ENCODE results near the gene TESK2.
A peak's percentile ranks its signal among the peaks of the same experiment; 100 is the strongest.
"Not testable (repeated sequence)": the region's sequence is repeated elsewhere in the genome, so short reads cannot be mapped to it uniquely, and the experiment has no call there.

TESK2 gene

DNA sequence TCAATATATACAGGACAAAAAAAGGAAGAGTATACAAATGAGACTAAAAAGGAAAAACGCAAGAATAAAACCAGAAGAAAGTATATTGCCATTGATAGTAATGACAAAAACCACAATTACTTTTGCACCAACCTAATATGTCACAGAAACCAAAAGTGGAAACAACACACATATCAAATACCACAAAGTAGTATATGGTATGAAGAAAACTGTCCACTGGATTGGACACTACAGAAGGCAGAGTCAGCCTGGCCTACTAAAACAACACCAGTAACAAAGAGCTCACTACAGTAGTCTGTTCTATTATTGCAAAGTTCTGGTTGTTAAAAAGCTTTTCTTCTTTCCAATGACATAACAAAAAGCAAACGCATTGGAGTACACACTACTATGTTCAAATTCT lies 17.7 kb downstream of the TESK2 start:
- no peak for DNase-seq (ENCODE audit: low read depth)

- DNase-seq (ENCODE audit: low read depth) = no peak
These were observed 20.6 kb downstream of the TESK2 start for GRCh38 chr1:45470306-45470798.

DNA sequence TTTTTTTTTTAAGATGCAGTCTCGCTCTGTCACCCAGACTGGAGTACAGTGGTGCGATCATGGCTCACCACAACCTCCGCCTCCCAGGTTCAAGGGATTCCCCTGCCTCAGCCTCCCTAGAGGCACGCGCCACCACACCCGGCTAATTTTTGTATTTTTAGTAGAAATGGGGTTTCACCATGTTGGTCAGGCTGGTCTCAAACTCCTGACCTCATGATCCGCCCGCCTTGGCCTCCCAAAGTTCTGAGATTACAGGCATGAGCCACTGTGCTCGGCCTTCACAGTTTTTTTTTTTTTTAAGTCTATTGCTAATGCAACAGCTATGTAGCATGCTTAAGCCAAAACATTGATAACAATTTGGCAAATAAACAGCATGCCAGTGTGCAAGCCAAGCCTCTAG lies 23.6 kb downstream of the TESK2 start:
- DNase-seq (ENCODE audit: low read depth) = not testable (repeated sequence)

GRCh38 chr1:45465277-45465676 lies 25.7 kb downstream of the TESK2 start:
- DNase-seq (ENCODE audit: low read depth) = no peak

- no peak for DNase-seq (ENCODE audit: low read depth)
These were observed 32.1 kb downstream of the TESK2 start for GRCh38 chr1:45458894-45459293.

DNA sequence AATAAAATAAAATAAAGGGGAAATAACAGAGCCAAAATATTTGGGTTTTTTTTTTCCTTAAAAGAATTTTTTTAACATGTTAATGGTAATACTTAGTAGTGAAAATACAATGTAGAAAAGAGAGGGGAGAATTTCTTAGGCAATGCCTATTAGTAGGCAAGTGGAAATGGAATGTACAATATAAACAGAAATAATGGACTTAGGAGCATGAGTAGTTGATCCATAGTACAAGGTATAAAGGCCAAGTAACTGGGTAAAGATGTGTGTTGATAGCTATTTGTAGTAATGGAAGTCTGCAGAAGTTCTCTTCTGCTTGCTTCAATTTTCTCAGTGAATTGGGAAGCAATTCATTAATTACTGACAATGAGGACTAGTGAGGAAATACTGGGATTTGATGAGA lies 34.4 kb downstream of the TESK2 start:
- no peak for DNase-seq (ENCODE audit: low read depth)

DNA sequence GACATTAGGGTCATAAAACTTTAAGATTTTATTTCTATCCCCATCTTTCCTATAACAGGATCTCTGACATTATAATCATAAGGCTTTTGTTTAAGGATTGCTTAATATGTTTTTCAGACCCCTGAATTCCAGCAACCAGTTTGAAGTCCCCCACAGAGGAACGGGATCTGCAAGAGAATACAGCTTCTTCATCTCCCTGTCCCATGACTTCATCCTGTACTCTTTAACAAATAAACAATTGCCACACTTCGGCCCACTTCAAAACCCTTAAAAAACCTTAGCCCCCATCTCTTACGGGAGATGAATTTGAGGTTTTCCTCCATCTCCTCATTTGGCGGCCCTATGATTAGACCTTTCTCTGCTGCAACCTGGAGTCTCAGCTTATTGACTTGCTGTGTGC lies 35.8 kb downstream of the TESK2 start:
- DNase-seq (ENCODE audit: low read depth) = no peak

GRCh38 chr1:45454464-45454863 lies 36.5 kb downstream of the TESK2 start:
- no peak for DNase-seq (ENCODE audit: low read depth)

- no peak for DNase-seq (ENCODE audit: low read depth)
These were observed 38.5 kb downstream of the TESK2 start for GRCh38 chr1:45452503-45452902.

GRCh38 chr1:45448357-45448756 lies 42.6 kb downstream of the TESK2 start:
- DNase-seq (ENCODE audit: low read depth) = no peak

GRCh38 chr1:45446950-45447672 lies 43.9 kb downstream of the TESK2 start:
- DNase-seq (ENCODE audit: low read depth) = no peak

GRCh38 chr1:45446530-45446929 lies 44.4 kb downstream of the TESK2 start:
- no peak for DNase-seq (ENCODE audit: low read depth)

DNA sequence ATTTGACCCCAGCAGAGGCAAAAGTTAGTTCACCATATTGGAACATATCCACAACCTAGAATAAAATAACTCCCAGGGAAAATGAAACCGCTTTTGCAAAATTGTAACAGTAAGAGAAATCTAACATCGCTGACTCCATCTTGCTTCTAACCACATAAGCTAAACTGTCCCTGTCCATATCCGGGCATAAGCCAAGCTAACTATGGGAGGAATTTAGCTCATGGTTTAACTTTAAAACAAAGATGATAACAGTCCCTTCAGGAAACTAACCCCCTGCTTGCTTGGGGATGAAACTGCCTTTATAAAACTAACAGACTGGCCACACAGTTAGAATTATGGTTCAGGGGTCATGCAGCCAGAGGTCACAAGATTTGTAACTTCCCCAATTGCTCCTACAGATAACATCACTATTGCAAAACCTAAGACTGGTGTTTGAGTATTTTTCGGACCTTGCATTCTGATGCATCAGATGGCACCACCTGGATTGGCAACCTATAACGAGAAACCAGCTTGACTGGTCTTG lies 46.3 kb downstream of the TESK2 start:
- DNase-seq (ENCODE audit: low read depth) = peak; percentile 5

DNA sequence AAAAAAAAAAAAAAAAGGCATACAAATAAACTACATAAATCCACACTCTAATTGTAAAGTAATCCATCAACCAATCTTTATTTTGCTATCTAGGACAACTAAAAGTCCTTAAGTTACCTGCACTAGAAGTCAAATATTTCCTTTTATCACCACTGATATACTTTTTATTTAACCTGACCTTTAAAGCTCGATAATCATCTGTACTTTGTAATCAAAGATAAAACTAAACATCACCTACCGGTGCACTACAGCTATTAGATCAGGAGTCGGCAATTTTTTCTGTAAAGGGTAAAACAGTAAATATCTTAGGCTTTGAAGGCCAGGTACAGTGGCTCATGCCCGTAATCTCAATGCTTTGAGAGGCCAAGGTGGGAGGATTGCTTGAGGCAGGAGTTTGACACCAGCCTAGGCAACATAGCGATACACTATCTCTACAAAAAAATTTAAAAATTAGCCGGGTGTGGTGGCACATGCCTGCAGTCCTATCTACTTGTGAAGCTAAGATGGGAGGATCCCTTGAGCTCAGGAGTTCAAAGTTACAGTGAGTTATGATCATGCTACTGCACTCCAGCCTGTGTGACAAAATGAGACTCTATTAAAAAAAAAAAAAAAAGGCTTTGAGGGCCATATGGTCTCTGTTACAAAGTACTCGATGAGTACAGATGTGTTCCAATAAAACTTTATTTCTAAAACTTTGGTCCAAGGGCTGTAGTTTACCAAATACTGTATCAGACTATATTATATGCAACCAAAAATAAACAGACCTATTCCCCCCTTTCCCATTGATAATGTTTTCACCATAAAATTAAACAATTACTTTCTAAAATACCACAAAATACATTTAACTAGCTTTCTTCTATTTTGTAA lies 47.1 kb downstream of the TESK2 start:
- no peak for DNase-seq (ENCODE audit: low read depth)

DNA sequence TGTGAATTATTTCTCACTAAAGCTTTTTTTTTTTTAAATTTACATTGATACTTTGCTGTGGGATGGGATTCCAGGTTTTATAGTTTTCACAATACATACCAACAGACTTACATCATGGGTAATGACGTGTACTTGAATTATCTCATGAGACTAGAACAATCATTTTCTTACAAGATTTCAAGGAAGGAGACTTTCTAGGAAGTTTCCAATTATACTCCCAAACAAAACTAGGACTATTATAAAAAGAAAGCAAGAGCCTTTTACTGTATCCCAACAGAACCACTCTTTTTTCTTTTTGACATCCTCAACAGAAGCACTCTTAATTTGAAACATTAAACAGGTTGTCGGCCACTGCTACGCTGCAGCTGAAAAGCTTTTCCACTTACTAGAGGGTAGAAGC lies 48.7 kb downstream of the TESK2 start:
- DNase-seq (ENCODE audit: low read depth) = peak; percentile 86

DNA sequence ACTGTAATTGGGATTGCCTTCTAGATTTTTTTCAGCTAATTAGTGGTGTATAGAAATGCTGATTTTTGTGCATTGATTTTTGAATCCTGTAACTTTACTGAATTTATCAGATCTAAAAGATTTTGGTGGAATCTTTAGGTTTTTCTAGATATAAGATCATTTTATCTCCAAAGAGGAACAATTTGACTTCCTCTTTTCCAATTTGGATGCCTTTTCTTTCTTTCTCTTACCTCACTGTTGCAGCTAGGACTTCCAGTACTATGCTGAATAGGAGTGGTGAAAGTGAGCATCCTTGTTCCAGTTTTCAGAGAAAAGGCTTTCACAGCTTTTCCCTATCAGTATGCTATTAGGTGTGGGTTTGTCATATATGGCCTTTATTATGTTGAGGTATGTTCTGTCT lies 53.6 kb downstream of the TESK2 start:
- DNase-seq (ENCODE audit: low read depth) = no peak

- no peak for DNase-seq (ENCODE audit: low read depth)
These were observed 60.5 kb downstream of the TESK2 start for GRCh38 chr1:45430490-45430889.

GRCh38 chr1:45429561-45430159 lies 61.3 kb downstream of the TESK2 start:
- DNase-seq (ENCODE audit: low read depth) = no peak

DNA sequence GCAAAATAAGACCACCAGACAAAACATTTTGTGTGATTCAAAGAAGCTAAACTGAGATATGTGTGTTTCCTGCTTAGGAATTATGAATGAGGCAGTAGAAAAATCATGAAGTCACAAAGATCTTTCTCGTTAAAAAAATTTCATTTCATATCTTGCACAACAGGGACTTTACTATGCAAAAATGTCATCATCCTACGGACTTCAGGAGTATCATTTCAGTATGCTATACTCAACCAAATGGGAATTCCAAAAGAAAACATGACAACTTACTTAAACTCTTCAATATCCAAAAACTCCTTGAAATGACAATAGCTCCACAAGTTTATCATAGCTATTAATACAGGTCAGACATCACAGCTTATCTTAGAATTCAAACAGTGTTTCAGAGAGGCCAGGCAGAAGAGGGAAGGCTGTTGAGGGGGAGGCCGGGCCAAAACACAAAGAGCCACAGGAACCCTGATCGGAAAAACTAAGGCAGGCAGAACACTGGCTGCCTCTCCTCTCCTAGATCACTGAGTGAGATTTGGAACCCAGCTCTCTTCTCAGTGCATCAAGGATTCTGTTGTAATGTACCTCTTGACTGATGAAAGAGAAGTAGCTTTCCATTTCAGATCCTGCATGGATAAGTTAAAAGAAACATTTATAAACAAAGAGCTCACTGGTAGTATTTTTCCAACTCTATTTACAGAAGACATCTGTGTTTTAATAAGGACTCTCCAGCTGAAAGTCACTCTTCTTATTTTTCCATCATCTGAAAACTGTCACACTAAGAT lies 66.9 kb downstream of the TESK2 start:
- no peak for DNase-seq (ENCODE audit: low read depth)

- no peak for DNase-seq (ENCODE audit: low read depth)
These were observed 69.0 kb downstream of the TESK2 start for GRCh38 chr1:45421935-45422334.

DNA sequence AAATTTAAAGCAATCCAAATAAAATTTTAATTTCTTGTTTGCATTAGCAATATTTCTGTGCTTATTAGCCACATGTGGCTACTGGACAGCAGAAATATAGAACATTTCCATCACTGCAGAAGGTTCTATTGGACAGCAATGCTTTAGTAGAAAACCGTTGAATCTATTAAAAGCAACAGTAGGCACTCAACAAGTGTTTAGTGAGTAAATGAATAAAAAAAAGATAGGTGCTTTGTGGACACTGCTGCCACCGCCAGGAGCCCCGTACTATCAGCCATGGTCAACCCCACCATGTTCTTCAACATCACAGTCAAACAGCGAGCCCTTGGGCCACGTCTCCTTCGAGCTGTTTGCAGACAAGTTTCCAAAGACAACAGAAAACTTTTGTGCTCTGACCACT lies 76.2 kb downstream of the TESK2 start:
- DNase-seq (ENCODE audit: low read depth) = no peak

GRCh38 chr1:45412899-45413298 lies 78.1 kb downstream of the TESK2 start:
- no peak for DNase-seq (ENCODE audit: low read depth)

Data from EH (cell line).